Osteoblast (primary cell): ENCODE measurements around the gene CFHR5. TPM values are rescaled to one million over a fixed set of nuclear protein-coding genes. Genes with fewer than 3 reads are reported as not detected.

Source experiments
- DNase-seq: peaks from one replicate; pipeline ENCODE4 v3.0.0; 2011; ENCODE audit warnings: low spot score, mixed read lengths; ENCODE audit not compliant: insufficient read length; ENCODE audit errors: missing footprints
- H2AFZ ChIP-seq: 2 replicates; pipeline ENCODE4 v1.6.0; 2011; ENCODE audit warnings: mild to moderate bottlenecking, low read length
- H3K27ac ChIP-seq: 2 replicates; pipeline ENCODE4 v1.5.1; 2011; ENCODE audit warnings: mild to moderate bottlenecking, low read depth, low read length, moderate library complexity
- H3K27me3 ChIP-seq: 2 replicates; pipeline ENCODE4 v1.6.0; 2012; ENCODE audit warnings: mild to moderate bottlenecking, control low read depth, inconsistent platforms, low read length, moderate library complexity; ENCODE audit not compliant: insufficient read depth
- H3K36me3 ChIP-seq: 2 replicates; pipeline ENCODE4 v1.5.1; 2011; ENCODE audit warnings: mild to moderate bottlenecking, low read length, control low read depth, moderate library complexity; ENCODE audit not compliant: insufficient read depth
- H3K4me1 ChIP-seq: 2 replicates; pipeline ENCODE4 v1.5.1; 2011; ENCODE audit warnings: mild to moderate bottlenecking, low read length, control low read depth, moderate library complexity; ENCODE audit not compliant: insufficient read depth
- H3K4me2 ChIP-seq: 2 replicates; pipeline ENCODE4 v1.6.0; 2011; ENCODE audit warnings: mild to moderate bottlenecking, low read length; ENCODE audit not compliant: insufficient read depth
- H3K4me3 ChIP-seq: fragments of 200-600 bp; sonication (generic); 3 replicates; pipeline ENCODE4 v1.5.1; 2012; ENCODE audit warnings: mild to moderate bottlenecking, low read length, inconsistent platforms; ENCODE audit not compliant: insufficient read depth
- H3K79me2 ChIP-seq: 2 replicates; pipeline ENCODE4 v1.6.0; 2012; ENCODE audit warnings: mild to moderate bottlenecking, low read length, control low read depth, inconsistent platforms; ENCODE audit not compliant: insufficient read depth
- H3K9me3 ChIP-seq: 2 replicates; pipeline ENCODE4 v1.5.1; 2011; ENCODE audit warnings: low read depth, low read length, control low read depth
- H4K20me1 ChIP-seq: 2 replicates; pipeline ENCODE4 v1.6.0; 2012; ENCODE audit warnings: mild to moderate bottlenecking, low read length, control low read depth; ENCODE audit not compliant: insufficient read depth
- CTCF ChIP-seq: IDR thresholded peaks from 2 replicates; pipeline ENCODE4 v1.5.1; 2011; ENCODE audit warnings: mild to moderate bottlenecking, low read depth, low read length, moderate library complexity; ENCODE audit errors: extremely low read depth
- small RNA-seq: library from RNA; depleted of rRNA; stranded (forward); fragments of <200 nt; gene quantifications from one replicate; pipeline ENCODE3, GENCODE V24; 2012
- total RNA-seq: library from RNA; depleted of rRNA; stranded (reverse); fragments of >200 nt; gene quantifications from 2 replicates; pipeline ENCODE4 v1.2.3, GENCODE V29; 2012

Gene CFHR5
- total RNA-seq, 1 donor: not detected

GRCh38 chr1:197042676-197043341, 65.5 kb downstream of the CFHR5 start:
- Histone ChIP-seq H3K79me2 (no peaks in the 10 kb centered on the region), H3K4me1 (no peaks in the 10 kb centered on the region), H4K20me1 (no peaks in the 10 kb centered on the region), H3K36me3 (no peaks in the 10 kb centered on the region), H3K27me3 (no peaks in the 10 kb centered on the region), H3K4me3 (no peak overlapping the region), H3K9me3 (no peaks in the 10 kb centered on the region), H3K27ac (no peak overlapping the region), H3K4me2 (no peak overlapping the region), H2AFZ (no peak overlapping the region)
- DNase-seq: no peak
- no peak for TF ChIP-seq CTCF

GRCh38 chr1:197049100-197049499, 71.7 kb downstream of the CFHR5 start:
- H3K27ac ChIP-seq: no peak overlapping the region
- no peaks in the 10 kb centered on the region for H3K79me2 ChIP-seq
- H3K36me3 ChIP-seq: no peaks in the 10 kb centered on the region
- no peaks in the 10 kb centered on the region for H3K4me1 ChIP-seq
- H4K20me1 ChIP-seq: no peaks in the 10 kb centered on the region
- no peaks in the 10 kb centered on the region for H3K27me3 ChIP-seq
- H2AFZ ChIP-seq: no peak overlapping the region
- H3K4me2 ChIP-seq: no peak overlapping the region
- H3K9me3 ChIP-seq: no peaks in the 10 kb centered on the region
- no peak overlapping the region for H3K4me3 ChIP-seq
- DNase-seq: no peak
- TF ChIP-seq CTCF: no peak

Small RNAs within 50 kb of the gene (small RNA-seq; reads per million reads assigned to genes)
- not detected for gene AL139418.1

Other genes starting within 250 kb of the CFHR5 start
- 0.36 TPM in 1 of 2 replicates, not detected in the other for gene CFHR3, start 202.7 kb upstream of the CFHR5 start, total RNA-seq
- not detected in 2 replicates for gene CFHR1, start 157.8 kb upstream of the CFHR5 start, total RNA-seq
- not detected in 2 replicates for gene CFHR4, start 89.5 kb upstream of the CFHR5 start, total RNA-seq
- gene CFHR2, start 33.8 kb upstream of the CFHR5 start, total RNA-seq: not detected in 2 replicates
- under 0.01 TPM in 1 of 2 replicates, not detected in the other for gene F13B, start 89.7 kb downstream of the CFHR5 start, total RNA-seq
- 5.1 and 5.6 TPM in 2 replicates for gene ASPM, start 169.1 kb downstream of the CFHR5 start, total RNA-seq
- 25.9 and 27.9 TPM in 2 replicates for gene ZBTB41, start 223.7 kb downstream of the CFHR5 start, total RNA-seq